Measurements from ENCODE around the gene GID8. TPM values are rescaled to one million over a fixed set of nuclear protein-coding genes. Genes with fewer than 3 reads are reported as not detected.

Gene GID8
- total and polyA plus RNA-seq, 2 donors from 2014 or later = 16.4 to 37.3 TPM

DNA sequence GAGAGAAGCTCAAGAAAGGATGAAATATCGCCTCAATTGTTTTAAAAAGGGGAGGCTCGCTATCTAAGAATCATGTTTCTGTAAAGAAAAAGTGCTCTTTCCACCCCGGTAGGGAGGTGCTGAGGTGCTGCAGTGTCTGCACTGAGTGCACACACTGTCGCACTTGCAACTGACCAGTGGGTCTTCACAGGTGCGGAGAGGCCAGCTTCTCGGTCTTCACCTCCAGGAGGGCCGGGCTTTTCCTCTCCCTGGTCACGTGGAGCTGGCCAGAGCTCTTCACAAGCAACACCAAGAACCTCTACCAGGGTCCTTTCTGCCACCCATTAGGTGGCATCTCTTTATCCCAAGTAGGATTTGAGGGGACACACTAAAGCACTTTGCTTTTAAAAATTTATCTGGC, 48.5 kb upstream of the GID8 start:
- Histone ChIP-seq H3K9ac (ENCODE audit: low read length in 3 of 3) (no peak overlapping the region), H3K36me3 (ENCODE audit: control insufficient read depth in 2 of 3, insufficient read depth in 3 of 3, low read length in 3 of 3) (peaks cover 10 to 70% (median 53%) of the 10 kb centered on the region in 3 donors), H3K4me3 (ENCODE audit: low read length in 3 of 3) (no peak overlapping the region), H3K9me3 (ENCODE audit: control insufficient read depth in 2 of 3, insufficient read depth in 1 of 3, low read length in 3 of 3) (no peaks in the 10 kb centered on the region), H3K4me1 (ENCODE audit: control insufficient read depth in 2 of 3, insufficient read depth in 2 of 3, low read depth in 1 of 3, low read length in 3 of 3) (peaks cover 0 to 6% (median 0%) of the 10 kb centered on the region in 3 donors), H3K27me3 (ENCODE audit: control insufficient read depth, insufficient read depth, low read length) (no peaks in the 10 kb centered on the region), H3K27ac (ENCODE audit: low read depth in 2 of 2, low read length in 2 of 2) (no peak overlapping the region)
- TF ChIP-seq, protein P1, sequence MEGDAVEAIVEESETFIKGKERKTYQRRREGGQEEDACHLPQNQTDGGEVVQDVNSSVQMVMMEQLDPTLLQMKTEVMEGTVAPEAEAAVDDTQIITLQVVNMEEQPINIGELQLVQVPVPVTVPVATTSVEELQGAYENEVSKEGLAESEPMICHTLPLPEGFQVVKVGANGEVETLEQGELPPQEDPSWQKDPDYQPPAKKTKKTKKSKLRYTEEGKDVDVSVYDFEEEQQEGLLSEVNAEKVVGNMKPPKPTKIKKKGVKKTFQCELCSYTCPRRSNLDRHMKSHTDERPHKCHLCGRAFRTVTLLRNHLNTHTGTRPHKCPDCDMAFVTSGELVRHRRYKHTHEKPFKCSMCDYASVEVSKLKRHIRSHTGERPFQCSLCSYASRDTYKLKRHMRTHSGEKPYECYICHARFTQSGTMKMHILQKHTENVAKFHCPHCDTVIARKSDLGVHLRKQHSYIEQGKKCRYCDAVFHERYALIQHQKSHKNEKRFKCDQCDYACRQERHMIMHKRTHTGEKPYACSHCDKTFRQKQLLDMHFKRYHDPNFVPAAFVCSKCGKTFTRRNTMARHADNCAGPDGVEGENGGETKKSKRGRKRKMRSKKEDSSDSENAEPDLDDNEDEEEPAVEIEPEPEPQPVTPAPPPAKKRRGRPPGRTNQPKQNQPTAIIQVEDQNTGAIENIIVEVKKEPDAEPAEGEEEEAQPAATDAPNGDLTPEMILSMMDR (IDR thresholded peaks at IDR 0.05; ENCODE audit: borderline replicate concordance, extremely low read depth, insufficient read depth) = no peak
- FAIRE-seq = no peak
- no peak for DNase-seq
- intact Hi-C loops (cut with DNase I) = no loop called here

DNA sequence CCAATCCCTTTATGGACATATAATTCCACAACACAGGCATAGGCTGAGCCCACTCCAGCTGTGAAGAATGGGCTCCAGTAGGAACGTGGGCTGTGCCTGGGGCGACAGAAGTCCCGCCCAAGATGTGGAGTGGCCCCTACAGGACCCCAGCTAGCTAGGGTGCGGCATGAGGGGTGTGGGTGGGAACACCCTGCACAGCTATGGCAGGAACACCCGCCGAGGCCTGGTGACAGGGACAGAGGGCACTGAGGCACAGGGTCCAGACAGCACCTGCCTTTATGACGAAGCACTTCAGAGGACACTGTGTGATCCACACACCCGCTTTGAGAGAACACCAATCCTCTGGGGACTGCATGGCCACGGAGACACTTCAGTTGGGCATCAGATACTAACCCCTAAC, 48.1 kb upstream of the GID8 start:
- intact Hi-C loops (cut with DNase I) = loop anchor here (10.0 kb wide), 1 partner anchor 115 kb away; the partner anchor contains the start of gene BHLHE23
- Histone ChIP-seq H3K4me1 (ENCODE audit: control insufficient read depth in 2 of 3, insufficient read depth in 2 of 3, low read depth in 1 of 3, low read length in 3 of 3) (peaks cover 0 to 6% (median 0%) of the 10 kb centered on the region in 3 donors), H3K27ac (ENCODE audit: low read depth in 2 of 2, low read length in 2 of 2) (no peak overlapping the region), H3K9ac (ENCODE audit: low read length in 3 of 3) (no peak overlapping the region), H3K4me3 (ENCODE audit: low read length in 3 of 3) (no peak overlapping the region), H3K27me3 (ENCODE audit: control insufficient read depth, insufficient read depth, low read length) (no peaks in the 10 kb centered on the region), H3K9me3 (ENCODE audit: control insufficient read depth in 2 of 3, insufficient read depth in 1 of 3, low read length in 3 of 3) (no peaks in the 10 kb centered on the region), H3K36me3 (ENCODE audit: control insufficient read depth in 2 of 3, insufficient read depth in 3 of 3, low read length in 3 of 3) (peaks cover 10 to 75% (median 55%) of the 10 kb centered on the region in 3 donors)
- FAIRE-seq = no peak
- TF ChIP-seq, protein P1 (IDR thresholded peaks at IDR 0.05; ENCODE audit: borderline replicate concordance, extremely low read depth, insufficient read depth) = no peak
- no peak for DNase-seq

DNA sequence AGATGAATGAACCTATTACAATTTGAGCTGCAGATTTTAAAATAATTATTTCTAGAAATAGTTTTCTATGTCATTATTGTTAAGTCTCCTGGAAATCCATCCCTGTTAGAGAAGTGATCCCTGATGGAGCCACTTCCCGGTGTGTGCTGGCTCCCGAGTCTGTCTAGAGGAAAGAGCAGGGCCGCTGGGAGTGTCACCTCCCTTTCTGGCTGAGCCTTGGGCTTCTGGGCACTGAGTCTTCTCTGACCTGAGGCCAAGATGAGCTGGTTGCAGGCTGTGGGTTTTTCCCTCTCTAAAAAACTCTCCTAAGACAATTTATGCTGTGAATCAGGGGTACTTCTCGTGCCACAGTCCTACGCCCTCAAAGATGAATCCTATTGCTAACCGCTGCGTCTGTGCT, 47.5 kb upstream of the GID8 start:
- no peak overlapping the region for H3K27ac ChIP-seq (ENCODE audit: low read depth in 2 of 2, low read length in 2 of 2)
- no peak overlapping the region for H3K4me3 ChIP-seq (ENCODE audit: low read length in 3 of 3)
- no peaks in the 10 kb centered on the region for H3K27me3 ChIP-seq (ENCODE audit: control insufficient read depth, insufficient read depth, low read length)
- TF ChIP-seq, protein P1 (IDR thresholded peaks at IDR 0.05; ENCODE audit: borderline replicate concordance, extremely low read depth, insufficient read depth) = no peak
- no peaks in the 10 kb centered on the region for H3K9me3 ChIP-seq (ENCODE audit: control insufficient read depth in 2 of 3, insufficient read depth in 1 of 3, low read length in 3 of 3)
- no peak for FAIRE-seq
- DNase-seq = no peak
- H3K9ac ChIP-seq (ENCODE audit: low read length in 3 of 3) = no peak overlapping the region
- H3K4me1 ChIP-seq (ENCODE audit: control insufficient read depth in 2 of 3, insufficient read depth in 2 of 3, low read depth in 1 of 3, low read length in 3 of 3) = peaks cover 0 to 6% (median 0%) of the 10 kb centered on the region in 3 donors
- intact Hi-C loops (cut with DNase I) = loop anchor here (10.0 kb wide), 1 partner anchor 114 kb away; the partner anchor contains the start of gene BHLHE23
- peaks cover 10 to 75% (median 55%) of the 10 kb centered on the region in 3 donors for H3K36me3 ChIP-seq (ENCODE audit: control insufficient read depth in 2 of 3, insufficient read depth in 3 of 3, low read length in 3 of 3)

DNA sequence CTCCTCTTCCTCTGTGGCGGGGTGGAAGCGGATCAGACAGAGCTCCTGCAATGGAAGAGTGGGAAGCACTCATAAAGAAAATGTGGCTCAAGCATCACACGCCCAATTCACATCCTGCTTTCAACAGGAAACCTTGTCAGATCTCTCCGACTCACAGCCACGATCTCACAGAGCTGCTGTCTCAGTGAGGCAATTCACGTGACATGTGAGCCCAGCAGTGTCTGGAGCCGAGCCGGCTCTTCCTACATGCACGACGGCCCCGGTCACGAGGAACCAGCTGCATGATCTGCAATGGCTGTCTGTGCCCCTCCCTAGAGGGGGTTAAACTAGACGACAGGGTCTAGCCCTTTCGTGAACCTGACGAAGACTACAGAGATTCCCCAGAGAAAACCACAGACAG, 46.8 kb upstream of the GID8 start:
- peaks cover 0 to 2% (median 0%) of the 10 kb centered on the region in 3 donors for H3K4me1 ChIP-seq (ENCODE audit: control insufficient read depth in 2 of 3, insufficient read depth in 2 of 3, low read depth in 1 of 3, low read length in 3 of 3)
- no peaks in the 10 kb centered on the region for H3K9me3 ChIP-seq (ENCODE audit: control insufficient read depth in 2 of 3, insufficient read depth in 1 of 3, low read length in 3 of 3)
- DNase-seq (no peak), FAIRE-seq (no peak)
- no peak overlapping the region for H3K9ac ChIP-seq (ENCODE audit: low read length in 3 of 3)
- no peak overlapping the region for H3K27ac ChIP-seq (ENCODE audit: low read depth in 2 of 2, low read length in 2 of 2)
- H3K36me3 ChIP-seq (ENCODE audit: control insufficient read depth in 2 of 3, insufficient read depth in 3 of 3, low read length in 3 of 3) = peaks cover 10 to 82% (median 54%) of the 10 kb centered on the region in 3 donors
- no peaks in the 10 kb centered on the region for H3K27me3 ChIP-seq (ENCODE audit: control insufficient read depth, insufficient read depth, low read length)
- intact Hi-C loops (cut with DNase I) = loop anchor here (10.0 kb wide), 1 partner anchor 114 kb away; the partner anchor contains the start of gene BHLHE23
- TF ChIP-seq, protein P1 (IDR thresholded peaks at IDR 0.05; ENCODE audit: borderline replicate concordance, extremely low read depth, insufficient read depth) = no peak
- H3K4me3 ChIP-seq (ENCODE audit: low read length in 3 of 3) = no peak overlapping the region
